ENCODE results near the gene CLDN22.
"Not testable (repeated sequence)": the region's sequence is repeated elsewhere in the genome, so short reads cannot be mapped to it uniquely, and the experiment has no call there.

CLDN22 gene

DNA sequence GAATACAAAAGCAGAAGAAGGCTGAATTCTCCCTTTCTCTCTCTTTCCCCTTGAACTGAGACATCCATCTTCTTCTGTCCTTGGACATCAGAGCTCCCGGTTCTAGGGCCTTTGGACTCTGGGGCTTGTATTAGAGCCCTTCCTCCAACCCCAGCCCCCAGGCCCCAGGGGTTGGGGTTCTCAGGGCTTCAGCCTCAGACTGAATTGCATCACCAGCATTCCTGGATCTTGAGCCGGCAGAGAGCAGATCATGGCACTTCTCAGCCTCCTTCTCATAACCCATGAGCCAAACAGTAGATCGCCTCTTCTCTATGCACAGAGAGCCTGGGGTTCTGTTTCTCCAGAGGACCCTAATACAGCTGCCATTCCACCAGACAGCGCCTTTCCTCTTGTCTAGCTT is 27.5 kb upstream of the CLDN22 start:
- no peak for DNase-seq (ENCODE audit: low read depth in 2 of 3, low spot score in 1 of 3)

DNA sequence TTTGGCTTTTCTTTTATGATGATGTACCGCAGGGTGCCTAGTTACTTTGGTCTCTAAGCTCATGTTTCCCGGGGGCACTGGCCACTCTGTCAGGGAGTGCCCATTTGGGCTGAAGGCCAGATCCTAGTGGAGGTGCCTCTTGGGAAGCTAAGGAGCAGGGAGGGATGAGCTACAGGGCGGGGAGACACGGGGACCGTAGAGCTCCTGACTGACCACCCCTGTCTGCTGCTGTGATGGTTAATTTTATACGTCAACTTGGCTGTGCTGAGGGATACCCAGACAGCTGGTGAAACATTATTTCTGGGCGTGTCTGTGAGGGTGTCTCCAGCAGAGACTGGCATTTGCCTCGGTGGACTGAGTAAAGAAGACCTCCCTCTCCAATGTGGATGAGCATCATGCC is 27.1 kb upstream of the CLDN22 start:
- DNase-seq (ENCODE audit: low read depth in 2 of 3, low spot score in 1 of 3) = no peak

DNA sequence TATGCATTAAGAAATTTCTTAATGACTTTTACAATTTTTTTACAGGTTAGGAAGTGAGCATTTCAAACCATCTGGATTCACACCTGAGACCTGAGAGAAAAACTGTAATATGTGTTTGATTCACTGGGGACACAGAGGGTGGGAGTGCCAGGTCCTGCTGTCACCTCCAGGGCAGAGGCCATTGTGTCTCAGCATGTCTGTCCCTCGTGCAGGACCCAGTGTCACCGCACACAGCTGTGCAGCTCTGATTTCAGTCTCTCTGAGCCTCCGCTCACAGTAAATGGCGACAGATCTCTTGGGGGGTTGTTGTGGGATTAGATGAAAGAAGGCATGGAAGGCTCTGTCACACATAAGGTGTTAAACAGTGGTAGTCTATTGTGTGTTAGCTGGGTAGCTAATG is 25.2 kb upstream of the CLDN22 start:
- DNase-seq (ENCODE audit: low read depth in 2 of 3, low spot score in 1 of 3) = no peak

DNA sequence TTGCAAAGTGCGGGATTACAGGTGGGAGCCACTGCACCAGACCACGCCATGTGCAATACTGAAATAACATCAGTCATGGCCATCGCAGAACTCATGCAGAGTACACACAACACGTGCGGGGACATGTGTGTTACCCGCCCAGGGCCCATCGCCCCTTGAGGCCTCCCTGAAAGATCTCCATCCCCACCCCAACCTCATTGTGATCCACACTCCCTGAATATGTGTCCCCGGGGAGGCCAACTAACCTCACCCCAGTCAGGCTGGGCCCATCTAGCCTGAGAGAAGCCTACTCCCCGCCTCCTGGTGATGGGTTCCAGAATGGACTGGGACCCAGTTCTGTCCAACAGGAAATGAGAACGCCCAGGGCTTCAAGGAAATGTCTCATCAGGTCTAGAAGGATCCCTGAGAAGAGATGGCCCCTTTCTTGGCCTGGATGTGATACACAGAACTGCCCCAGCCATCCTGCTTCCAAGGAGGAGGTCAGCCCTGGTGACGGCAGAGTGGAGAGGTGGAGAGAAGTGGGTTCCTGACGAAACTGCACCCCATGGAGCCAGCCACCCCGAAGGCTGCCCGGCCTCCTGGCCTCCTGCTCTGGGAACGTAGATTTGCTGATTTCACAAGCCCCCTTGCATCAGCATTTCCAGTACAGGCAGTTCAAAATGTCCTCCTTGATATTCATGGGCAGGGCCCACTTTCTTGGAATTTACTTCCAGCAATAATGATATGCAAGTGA is 24.6 kb upstream of the CLDN22 start:
- no peak for DNase-seq (ENCODE audit: low read depth in 2 of 3, low spot score in 1 of 3)

DNA sequence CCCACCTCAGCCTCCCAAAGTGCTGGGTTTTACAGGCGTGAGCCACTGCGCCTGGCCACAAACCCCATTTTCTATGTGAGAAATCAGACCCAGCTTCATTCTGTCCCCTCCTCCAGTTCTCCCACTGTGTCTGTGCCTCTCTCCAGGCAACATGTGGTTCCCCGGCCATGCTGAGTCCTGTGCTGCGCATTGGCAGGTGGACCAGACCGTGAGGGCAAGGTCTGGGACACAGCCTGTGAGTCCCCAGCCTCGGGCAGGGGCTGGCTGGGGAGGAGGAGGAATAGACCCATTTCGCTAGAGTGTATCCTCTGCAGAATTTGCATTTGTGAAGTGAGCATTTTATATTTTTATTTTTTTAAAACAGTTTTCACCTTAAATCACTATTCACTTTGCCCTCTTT is 23.7 kb upstream of the CLDN22 start:
- DNase-seq (ENCODE audit: low read depth in 2 of 3, low spot score in 1 of 3) = no peak

DNA sequence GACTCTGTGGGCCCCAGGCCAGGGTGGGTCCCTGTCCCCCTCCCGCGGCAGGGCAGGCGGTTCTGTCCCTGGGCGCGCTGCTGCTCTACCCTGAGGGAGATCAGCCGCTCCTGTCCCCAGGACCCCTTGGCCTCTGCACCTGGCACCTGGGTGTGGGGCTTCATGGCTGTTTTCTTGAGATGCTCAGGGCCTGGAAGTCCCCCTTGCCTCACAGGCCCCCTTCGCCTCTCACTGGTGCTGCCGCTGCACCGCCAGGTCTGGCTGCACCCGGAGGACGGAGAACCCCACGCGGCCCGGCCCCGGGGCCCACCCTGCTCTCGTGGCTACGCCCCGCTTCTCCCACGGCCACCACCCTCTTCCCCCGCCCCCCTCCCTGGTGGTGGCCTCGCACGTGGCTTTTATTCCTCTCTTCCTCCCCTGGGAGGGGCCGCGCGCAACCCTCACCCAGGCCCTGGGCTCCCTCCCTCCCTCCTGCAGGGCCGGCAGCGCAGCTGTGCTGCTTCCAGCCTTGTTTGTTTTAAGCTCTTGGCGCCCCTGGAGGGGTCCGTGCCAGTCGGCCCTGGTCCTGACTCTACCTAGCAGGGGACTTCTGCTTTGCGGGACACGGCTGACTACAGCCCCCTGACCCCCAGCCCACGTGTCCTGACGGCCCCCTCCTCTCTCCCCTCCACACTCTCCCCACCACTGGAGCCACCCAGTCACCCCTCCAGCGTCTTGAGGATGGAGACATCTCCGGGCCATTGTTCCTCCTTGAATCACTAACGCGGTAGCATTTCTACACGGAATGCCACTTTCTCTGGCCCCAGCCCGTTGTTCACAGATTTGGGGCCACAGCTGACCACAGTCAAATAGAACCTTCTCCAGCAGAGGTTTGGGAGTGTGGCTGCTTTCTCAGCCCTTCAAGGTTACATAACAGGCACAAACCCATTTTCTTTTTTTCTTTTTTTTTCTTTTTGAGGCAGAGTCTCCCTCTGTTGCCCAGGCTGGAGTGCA is 22.8 kb upstream of the CLDN22 start:
- no peak for DNase-seq (ENCODE audit: low read depth in 2 of 3, low spot score in 1 of 3)

DNA sequence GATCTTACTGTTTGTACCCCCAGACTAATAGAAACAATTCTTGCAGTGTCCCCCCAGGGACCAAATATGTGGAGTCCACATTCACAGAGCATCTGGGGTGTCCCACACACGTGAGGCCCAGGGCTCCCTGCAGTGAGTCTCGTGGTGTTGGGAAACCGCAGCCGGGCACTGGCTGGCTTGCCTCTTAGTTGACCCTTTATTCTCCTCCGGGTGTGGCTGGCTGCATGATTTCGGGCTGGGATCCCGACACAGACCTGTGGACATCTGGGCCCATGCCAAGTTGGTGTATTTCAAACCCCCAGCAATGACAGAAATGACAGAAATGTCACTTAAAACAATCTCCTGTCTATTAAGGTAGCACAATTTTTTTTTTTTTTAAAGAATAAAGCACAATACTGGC is 17.8 kb upstream of the CLDN22 start:
- DNase-seq (ENCODE audit: low read depth in 2 of 3, low spot score in 1 of 3) = no peak

DNA sequence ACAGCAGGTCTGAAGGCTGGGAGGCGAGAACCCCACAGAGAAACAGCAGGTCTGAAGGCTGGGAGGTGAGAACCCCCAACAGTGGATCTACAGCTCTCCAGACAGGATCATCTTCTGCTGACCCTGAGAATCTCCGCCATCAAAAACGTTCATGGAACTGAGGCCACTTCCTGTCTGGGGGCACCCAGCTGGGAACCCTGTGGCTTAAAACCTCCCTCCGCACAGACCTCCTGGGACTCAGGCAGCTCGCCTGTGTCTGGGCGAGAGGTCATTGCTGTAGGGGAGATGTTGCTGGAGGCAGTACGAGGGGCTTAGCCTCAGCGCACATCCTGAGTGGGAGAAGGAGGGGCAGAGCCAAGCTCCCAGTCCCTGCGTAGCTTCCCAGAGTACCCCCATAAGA is 17.3 kb upstream of the CLDN22 start:
- no peak for DNase-seq (ENCODE audit: low read depth in 2 of 3, low spot score in 1 of 3)

DNA sequence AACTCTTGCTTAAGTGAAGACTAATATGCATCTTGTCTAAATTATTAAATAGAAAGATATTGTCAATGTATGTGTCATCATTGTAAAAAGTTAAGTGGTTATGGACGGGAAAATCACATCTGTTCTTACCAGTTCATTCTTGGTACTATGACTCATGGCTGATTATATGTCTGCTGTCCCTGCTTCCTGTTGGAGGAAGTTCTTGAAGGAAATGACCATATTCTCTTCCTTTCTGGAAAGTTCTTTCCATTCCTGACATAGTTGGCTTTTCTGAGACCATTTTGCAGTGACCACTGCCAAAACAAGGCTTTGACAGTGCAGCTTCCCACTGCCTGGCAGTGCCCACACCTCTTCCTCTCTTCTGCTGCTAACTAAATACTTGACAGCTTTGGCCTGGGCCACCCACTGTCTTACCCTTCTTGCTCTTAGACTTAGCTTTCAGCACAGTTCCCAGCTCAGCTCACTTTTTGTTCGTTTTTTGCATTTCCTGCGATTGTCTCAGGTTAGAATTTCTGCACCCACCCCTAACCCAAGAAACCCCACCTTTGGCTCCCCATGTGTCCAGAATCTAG is 15.4 kb upstream of the CLDN22 start:
- DNase-seq (ENCODE audit: low read depth in 2 of 3, low spot score in 1 of 3) = no peak

DNA sequence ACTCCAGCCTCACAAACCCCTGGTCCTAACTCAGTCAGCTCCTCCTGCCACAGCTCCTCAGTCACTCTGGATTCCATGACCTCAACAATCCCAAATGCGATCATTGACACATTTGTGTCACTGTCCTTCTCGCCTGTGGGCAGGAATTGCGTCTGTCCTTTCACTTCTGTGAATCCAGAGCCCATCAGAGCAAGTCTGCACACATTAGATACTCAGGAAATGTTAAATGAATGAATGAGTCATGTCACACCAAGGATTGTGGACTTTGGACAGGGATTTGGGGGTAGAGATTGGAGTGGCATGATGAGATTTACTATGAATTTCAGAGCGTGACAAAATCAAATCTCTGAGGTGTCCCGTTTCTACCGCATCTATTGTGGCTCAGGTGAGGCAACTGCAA is 13.9 kb upstream of the CLDN22 start:
- DNase-seq (ENCODE audit: low read depth in 2 of 3, low spot score in 1 of 3) = no peak

DNA sequence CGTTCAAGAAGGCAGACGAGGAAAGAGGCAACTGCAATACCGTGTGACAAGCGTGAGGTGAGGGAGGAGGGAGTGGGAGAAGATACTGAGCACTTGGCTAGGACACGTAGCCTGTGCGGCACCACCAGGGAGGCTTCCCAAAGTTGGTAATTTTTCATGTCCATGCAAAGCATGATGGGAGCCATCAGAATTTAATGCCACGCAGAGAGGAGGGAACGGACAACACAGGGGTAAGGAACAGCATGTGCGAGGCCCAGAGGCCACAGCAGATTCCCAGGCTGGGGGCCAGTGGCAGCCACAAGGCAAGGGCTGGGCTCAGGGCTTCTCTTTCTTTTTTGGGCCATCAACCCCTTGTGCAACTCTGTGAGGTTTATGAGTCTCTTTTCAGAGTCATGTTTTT is 13.1 kb upstream of the CLDN22 start:
- DNase-seq (ENCODE audit: low read depth in 2 of 3, low spot score in 1 of 3) = no peak

DNA sequence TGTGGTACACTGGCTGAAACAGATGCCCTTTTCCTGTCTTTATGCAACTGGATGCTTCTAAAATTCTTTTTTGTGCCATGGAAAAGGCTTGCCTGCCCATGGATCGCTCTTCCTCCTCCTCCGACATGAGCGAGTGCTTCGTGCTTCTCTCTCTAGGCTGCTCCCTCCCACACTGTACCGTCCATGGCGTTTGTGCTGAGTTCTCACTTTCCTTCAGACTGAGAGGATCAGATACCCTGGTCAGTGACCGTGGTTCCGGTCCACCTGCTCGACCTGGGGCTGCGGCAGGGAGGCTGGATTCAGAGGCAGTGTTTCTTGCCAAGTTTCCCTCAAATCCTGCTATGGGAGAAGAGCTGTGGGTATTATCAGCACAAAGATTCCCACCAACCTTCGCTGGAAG is 12.4 kb upstream of the CLDN22 start:
- no peak for DNase-seq (ENCODE audit: low read depth in 2 of 3, low spot score in 1 of 3)

DNA sequence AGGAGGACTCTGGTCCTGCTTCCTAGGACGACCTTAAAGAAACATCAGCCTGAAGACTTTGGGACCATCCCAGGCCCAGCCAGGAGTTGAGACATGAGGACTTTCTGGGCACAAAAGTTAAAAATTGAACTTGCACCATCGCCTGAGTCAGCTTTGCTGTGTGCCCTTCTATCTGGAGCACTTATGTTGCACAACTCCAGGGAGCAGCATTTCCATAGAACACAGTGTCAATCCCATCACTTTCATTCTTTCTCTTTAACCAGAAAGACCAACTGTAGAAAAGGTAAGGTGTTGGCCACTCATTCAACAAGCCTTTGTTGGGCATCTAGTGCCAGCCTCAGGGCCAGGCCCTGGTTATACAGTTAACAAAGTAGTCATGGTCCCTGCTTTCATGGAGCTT is 10.8 kb upstream of the CLDN22 start:
- DNase-seq (ENCODE audit: low read depth in 2 of 3, low spot score in 1 of 3) = no peak

DNA sequence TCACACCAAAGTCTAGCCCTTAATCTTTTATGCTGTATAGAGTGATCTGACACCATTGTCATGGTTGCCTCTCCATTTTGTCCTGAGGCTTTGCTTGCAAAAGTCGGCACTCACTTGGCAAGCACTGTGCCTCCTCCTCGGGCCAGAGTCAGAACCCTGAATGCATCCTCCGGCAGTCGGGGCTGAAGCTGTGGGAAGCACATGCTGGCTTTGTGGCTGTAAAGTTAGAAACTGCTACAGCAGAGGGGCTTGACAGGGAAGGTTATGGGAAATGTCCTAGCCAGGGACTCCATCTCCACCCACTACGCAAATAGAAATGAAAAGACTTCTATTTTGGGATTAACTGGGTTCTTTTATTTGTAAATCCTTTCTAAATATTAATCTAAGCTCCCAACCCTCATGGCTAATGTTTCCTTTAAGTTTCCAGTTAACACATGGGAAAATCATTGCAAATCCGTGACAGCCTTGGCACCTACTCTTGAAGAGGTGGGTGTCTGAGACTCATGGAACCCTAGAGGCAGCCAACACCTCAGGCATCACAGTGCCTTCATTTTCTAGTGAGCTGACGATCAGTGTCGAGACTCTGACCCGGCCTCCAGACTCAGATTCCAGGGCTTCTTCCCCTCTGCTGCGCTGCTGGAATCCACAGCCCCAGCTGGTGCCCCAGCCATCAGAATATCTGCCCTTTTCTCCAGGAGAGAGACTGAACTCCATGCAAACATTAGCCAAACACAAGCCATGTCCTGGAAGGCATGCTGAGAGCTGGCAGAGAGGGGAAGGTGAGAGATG is 10.1 kb upstream of the CLDN22 start:
- DNase-seq (ENCODE audit: low read depth in 2 of 3, low spot score in 1 of 3) = no peak

DNA sequence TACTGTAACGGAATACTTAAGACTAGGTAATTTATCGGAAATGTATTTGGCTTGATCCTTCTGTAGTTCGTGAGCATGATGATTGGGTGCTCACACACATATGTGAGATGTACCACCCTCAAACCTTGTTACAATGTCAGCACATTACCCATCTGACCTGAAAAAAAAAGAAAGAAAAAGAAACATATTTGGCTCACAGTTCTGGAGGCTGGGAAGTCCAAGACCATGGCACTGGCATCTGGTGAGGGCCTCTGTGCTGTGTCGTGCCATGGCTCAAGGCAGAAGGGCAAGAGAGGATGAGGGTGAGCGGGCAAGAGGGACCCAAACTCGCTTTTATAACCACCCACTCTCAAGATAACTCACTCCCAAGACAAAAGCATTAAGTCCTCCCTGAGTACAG is 9.2 kb upstream of the CLDN22 start:
- no peak for DNase-seq (ENCODE audit: low read depth in 2 of 3, low spot score in 1 of 3)

DNA sequence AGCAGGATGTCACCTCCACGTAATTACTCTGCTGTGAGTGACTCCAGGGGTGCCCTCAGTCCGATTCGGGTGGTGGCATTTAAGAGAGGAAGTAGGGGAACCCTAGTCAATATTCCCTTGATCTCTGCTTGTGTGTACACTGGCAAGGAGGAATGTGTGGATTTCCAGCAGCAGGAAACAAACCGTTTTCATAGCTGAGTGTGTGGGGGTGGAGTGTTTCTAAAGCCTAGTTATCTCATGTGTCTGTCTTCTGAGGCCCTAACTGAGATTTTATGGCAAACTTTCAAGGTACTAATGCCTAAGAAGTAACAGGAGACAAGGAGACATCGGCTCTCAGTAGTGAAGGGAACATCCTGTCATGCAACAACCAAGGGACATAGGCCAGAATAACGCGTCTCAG is 8.8 kb upstream of the CLDN22 start:
- DNase-seq (ENCODE audit: low read depth in 2 of 3, low spot score in 1 of 3) = no peak

DNA sequence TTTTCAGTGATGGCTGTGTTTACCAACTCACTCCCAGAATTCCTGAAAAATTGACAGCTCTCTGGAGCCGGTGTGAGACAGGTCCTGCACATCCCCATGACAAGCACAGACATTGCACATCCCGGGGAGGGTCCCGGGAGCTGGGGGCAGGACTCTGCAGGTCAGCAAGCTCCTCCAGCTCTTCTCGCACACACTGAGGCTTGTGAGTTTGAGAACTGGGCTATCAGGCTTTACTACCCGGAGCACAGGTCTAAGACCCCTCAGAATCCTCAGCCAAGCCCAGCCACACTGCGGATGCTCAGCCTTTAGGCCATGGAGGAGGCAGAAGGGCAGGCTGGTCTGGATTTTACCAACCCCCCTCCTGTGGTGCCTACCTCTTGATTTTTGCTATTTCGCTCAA is 7.8 kb upstream of the CLDN22 start:
- no peak for DNase-seq (ENCODE audit: low read depth in 2 of 3, low spot score in 1 of 3)

DNA sequence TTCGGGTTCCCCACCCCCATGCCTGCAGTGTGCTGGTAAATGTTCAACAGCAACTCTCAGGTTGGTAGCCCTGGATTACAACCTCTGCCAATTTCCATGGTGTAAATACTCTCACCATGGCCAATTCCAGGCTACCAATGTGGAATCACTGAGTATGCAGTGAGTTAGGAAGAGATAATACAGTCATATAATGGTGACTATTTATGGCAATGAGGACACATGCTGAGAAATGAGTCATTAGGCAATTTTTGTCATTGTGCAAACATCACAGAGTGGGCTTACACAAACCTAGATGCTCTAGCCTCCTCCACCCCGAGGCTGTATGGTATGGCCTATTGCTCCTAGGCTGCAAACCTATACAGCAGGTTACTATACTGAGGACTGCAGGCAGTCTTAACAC is 6.8 kb upstream of the CLDN22 start:
- no peak for DNase-seq (ENCODE audit: low read depth in 2 of 3, low spot score in 1 of 3)

DNA sequence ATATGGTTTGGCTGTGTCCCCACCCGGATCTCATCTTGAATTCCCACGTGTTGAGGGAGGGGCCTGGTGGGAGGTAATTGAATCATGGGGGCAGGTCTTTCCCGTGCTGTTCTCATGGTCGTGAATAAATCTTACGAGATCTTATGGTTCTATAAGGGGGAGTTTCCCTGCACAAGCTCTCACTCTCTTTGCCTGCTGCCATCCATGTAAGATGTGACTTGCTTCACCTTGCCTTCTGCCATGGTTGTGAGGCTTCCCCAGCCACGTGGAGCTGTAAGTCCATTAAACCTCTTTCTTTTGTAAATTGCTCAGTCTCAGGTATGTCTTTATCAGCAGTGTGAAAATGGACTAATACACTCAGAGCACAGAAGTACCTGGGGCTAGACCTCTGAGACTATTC is 6.3 kb upstream of the CLDN22 start:
- not testable (repeated sequence) for DNase-seq (ENCODE audit: low read depth in 2 of 3, low spot score in 1 of 3)

DNA sequence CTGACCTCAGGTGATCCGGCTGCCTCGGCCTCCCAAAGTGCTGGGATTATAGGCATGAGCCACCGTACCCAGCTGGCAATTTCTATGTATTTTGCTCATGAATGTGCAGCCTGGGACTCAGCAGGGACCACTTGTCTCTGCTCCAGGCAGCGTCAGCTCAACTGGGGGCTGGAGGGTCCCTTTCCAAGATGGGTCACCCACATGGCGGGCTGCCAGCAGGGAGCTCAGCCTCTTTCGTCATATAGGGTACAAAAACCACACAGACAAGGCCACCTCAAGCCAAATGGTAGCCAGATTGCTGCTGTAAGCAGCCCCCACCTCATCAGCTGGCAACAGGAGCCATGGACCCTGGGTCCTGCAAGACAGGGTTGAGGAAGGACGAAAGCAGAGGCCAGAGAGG is 4.5 kb upstream of the CLDN22 start:
- no peak for DNase-seq (ENCODE audit: low read depth in 2 of 3, low spot score in 1 of 3)

DNA sequence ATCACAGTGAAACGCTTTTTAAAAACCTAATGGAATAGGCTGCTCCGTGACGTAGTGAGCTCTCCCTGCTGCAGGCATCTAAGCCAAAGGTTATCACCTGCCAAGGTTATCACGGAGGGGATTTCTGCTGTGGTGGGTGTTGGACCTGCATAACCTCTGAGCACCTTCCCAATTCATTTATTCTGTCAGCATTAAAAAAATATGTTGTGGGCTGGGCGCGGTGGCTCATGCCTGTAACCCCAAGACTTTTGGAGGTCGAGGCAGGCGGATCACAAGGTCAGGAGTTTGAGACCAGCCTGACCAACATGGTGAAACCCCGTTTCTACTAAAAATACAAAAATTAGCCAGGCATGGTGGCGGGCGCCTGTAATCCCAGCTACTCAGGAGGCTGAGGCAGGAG is 4.0 kb upstream of the CLDN22 start:
- DNase-seq (ENCODE audit: low read depth in 2 of 3, low spot score in 1 of 3) = not testable (repeated sequence)

All from stimulated activated CD4-positive, alpha-beta T cell treated with anti-CD3 and anti-CD28 coated beads, Interleukin-12 subunit alpha, Interleukin-12 subunit beta, amount 100 ng/mL, for 48 hours (primary cell).